GM12865 (cell line): ENCODE measurements around the gene PPP3CA.

ENCODE experiments used
- DNase-seq: peaks from one replicate; pipeline ENCODE4 v3.0.0; 2010; ENCODE audit warnings: low read depth
- H3K4me3 ChIP-seq: 2 replicates; pipeline ENCODE4 v1.5.1; 2011; ENCODE audit warnings: mild to moderate bottlenecking, low read depth, low read length, control low read depth
- CTCF ChIP-seq: IDR thresholded peaks from 2 replicates; pipeline ENCODE4 v1.5.1; 2011; ENCODE audit warnings: low read length, control low read depth, low read depth, inconsistent platforms; ENCODE audit not compliant: insufficient read depth; ENCODE audit errors: missing control alignments

The PPP3CA gene

GRCh38 chr4:101042847-101043246 is 304.5 kb downstream of the PPP3CA start:
- no peak overlapping the region for H3K4me3 ChIP-seq
- TF ChIP-seq CTCF = no peak
- no peak for DNase-seq

GRCh38 chr4:101040776-101041175 is 306.6 kb downstream of the PPP3CA start:
- no peak for DNase-seq
- TF ChIP-seq CTCF = no peak
- no peak overlapping the region for H3K4me3 ChIP-seq

GRCh38 chr4:101039367-101039766 is 308.0 kb downstream of the PPP3CA start:
- H3K4me3 ChIP-seq = no peak overlapping the region
- TF ChIP-seq CTCF = no peak
- DNase-seq = peak; percentile 36

GRCh38 chr4:101037938-101038413 is 309.4 kb downstream of the PPP3CA start:
- H3K4me3 ChIP-seq = no peak overlapping the region
- TF ChIP-seq CTCF = no peak
- DNase-seq = peak; percentile 22

GRCh38 chr4:101037249-101037648 is 310.1 kb downstream of the PPP3CA start:
- no peak for TF ChIP-seq CTCF
- no peak overlapping the region for H3K4me3 ChIP-seq
- DNase-seq = no peak

- H3K4me3 ChIP-seq = no peak overlapping the region
- no peak for TF ChIP-seq CTCF
- DNase-seq = no peak
Observed at GRCh38 chr4:101035487-101035886, 311.8 kb downstream of the PPP3CA start.

- H3K4me3 ChIP-seq = no peak overlapping the region
- no peak for TF ChIP-seq CTCF
- no peak for DNase-seq
Observed at GRCh38 chr4:101033986-101034385, 313.3 kb downstream of the PPP3CA start.
